Mesenteric fat pad (tissue), 1 donor: Measurements from ENCODE around the gene PRR7. TPM values are rescaled to one million over a fixed set of nuclear protein-coding genes. Genes with fewer than 3 reads are reported as not detected.

Experiments used
- DNase-seq: peaks from one replicate; pipeline ENCODE4 v3.0.0-alpha.2; 2020; ENCODE audit warnings: low spot score
- total RNA-seq: library from RNA; stranded (reverse); fragmentation: NEBNext Ultra II Directional; extraction: Animal tissue kit (Norgen Biotek cat#: 25700); gene quantifications from one replicate; pipeline ENCODE4 v1.2.1, GENCODE V29; 2021
- donor health status: DM: yes; HTN: yes; CAD: no.

PRR7 gene
- total RNA-seq, 1 donor from 2014 or later = 1.00 TPM

DNA sequence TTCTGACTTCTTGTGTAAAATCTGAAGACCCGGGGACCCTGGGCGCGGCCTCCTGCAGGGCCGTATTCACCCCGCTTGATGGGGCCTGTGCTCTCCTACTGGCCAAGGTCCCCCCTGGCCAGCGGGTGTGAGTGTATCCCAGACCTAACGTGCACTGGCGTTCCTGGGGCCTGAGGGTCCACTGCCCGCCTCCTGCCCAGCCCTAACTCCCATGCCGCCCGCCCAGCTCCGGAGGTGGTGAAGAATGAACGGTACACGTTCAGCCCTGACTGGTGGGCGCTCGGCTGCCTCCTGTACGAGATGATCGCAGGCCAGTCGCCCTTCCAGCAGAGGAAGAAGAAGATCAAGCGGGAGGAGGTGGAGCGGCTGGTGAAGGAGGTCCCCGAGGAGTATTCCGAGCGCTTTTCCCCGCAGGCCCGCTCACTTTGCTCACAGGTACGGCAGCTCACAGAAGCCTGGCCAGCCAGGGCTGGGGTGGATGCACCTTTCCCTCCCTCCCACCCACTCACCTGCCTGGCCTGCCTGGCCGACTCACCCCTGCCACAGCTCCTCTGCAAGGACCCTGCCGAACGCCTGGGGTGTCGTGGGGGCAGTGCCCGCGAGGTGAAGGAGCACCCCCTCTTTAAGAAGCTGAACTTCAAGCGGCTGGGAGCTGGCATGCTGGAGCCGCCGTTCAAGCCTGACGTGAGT, 10.6 kb upstream of the PRR7 start:
- no peak for DNase-seq

DNA sequence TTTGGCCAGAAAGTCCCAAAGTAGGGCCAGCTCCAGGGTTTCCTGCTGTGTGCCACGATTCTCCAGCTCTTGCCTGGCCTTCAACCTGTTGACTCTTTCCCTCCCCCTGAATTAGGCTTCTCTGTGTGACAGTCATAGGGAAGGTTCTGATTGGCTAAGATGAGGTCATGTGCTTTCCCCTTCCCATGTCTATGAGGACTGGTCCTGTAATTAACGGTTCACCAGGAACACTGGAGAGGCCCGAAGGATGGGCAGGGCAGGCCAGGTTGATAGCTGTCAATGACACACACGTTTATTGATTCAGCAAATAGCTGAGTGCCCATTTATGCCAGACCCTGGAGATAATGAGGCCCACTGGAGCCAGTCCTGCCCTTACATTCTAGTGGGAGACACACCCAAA, 9.0 kb upstream of the PRR7 start:
- DNase-seq = no peak

DNA sequence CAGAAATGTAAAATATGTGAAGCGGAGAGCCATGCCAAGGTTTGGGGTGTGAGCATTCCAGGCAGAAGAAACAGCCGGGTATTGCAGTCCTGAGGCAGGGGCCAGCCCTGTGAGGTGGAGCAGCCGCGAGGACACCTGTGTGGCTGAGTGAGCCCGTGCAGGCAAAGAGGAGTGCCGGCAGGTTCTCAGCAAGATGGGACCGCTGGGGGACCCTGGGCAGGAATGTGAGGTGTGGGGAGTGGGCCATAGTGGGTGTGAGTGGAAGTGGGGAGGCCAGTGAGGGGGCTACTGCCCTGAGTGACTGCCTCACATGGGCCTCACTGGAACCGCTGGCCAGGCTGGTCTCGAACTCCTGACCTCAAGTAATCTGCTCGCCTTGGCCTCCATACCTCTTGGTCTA, 8.1 kb upstream of the PRR7 start:
- DNase-seq = no peak

DNA sequence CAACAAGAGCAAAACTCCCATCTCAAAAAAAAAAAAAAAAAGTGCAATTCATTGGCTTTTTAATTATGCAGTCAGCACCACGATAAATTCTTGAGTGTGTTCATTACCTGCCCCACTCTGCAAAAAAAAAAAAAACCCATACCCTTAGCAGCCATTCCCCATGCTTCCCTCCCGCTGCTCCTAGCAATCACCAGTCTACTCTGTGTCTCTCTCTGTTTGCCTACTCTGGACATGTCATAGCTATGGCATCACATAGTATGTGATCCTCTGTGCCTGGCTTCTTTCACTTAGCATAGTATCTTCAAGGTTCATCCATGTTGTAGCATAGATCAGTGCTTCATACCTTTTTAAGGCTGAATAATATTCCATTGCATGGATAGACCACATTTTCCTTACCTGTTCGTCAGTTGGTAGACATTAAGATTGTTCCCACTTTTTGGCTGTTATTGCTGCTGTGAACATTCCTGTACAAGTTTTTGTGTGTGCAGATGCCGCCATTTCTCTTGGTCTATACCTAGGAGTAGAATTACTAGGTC, 7.0 kb upstream of the PRR7 start:
- no peak for DNase-seq

DNA sequence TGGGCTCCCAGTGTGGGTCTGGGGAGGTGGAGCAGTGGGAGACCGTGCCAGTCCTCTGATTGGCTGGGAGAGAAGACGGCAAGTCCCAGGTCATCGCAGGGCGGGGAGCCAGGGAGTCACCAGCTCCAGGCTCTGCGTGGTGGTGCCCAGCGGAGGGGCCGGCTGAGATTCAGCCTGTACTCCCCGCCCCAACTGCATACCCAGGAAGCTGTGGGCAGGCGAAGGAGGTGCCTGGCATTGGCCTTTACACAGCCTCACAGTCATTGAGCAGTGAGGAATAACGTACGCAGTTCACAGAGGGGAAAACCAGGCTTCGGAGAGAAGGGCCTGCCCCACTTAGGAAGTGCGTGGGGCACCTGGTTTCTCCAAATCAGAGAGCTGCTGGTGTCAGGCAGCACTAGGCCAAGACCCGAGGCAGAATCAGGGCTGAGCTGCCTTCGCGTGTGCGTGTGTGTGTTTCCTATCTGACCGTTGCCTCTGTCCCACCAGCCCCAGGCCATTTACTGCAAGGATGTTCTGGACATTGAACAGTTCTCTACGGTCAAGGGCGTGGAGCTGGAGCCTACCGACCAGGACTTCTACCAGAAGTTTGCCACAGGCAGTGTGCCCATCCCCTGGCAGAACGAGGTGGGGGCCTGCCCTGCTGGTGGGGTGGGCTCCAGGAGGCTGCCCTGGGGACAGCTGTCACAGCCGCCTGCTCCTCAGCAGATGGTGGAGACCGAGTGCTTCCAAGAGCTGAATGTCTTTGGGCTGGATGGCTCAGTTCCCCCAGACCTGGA, 6.2 kb upstream of the PRR7 start:
- DNase-seq = no peak

DNA sequence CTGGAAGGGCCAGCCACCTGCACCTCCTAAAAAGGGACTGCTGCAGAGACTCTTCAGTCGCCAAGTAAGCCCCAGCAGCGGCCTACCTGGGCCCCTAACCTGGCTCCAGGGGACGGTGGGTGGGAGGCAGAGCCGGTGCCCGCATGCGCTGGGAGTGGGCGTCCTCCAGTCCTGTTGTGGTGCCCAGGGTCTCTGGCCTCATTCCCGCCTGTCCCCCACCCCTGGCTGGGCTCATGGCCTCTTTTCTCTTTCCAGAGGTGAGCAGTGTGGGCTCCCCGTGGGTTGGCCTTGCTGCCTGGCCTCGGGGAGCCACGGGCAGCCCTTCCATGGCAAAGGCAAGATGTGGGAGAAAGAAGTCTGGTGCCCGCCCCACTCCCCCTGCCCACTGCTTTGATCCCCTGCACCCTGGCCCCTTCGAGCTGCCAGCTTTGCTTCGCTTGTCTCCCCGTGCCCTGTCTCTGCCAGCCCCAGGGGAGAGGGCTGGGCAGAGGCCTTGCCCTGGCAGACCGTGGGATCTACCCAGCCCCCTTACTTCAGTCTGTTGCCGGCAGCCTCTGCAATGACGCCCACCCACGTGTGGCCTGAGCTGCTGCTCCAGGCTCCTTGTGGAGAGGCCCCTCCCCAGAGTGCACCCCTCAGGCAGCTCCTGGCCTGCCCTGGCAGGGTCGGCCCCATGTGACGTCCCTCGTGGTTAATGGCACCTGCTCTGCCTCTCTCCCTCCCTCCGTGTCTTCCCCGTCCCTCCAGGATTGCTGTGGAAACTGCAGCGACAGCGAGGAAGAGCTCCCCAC, 5.4 kb upstream of the PRR7 start:
- no peak for DNase-seq

DNA sequence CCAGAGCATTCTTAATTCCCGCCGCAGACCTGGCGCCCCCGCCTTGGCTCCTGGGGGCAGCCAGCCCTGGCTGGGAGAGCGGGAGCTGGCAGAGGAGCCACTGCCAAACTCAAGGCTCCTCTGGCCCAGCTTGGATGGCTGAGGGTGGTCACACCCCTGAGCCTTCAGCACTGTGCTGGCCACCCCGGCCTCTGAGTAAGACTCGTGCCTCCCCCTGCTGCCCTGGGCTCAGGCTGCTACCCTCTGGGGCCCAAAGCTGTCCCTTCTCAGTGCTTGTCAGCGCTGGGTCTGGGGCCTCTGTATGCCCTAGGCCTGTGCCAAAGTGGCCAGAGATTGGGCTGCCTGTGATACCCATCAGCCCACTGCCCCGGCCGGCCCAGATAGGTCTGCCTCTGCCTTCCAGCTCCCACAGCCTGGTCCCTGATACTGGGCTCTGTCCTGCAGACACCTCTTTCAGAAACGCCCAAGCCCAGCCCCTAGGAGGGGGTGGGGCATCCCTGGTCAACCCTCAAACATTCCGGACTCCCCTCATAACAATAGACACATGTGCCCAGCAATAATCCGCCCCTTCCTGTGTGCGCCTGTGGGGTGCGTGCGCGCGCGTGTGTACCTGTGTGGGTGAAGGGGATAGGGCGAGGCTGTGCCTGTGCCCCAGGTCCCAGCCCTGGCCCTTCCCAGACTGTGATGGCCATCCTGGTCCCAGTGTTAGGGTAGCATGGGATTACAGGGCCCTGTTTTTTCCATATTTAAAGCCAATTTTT, 4.4 kb upstream of the PRR7 start:
- DNase-seq = no peak

DNA sequence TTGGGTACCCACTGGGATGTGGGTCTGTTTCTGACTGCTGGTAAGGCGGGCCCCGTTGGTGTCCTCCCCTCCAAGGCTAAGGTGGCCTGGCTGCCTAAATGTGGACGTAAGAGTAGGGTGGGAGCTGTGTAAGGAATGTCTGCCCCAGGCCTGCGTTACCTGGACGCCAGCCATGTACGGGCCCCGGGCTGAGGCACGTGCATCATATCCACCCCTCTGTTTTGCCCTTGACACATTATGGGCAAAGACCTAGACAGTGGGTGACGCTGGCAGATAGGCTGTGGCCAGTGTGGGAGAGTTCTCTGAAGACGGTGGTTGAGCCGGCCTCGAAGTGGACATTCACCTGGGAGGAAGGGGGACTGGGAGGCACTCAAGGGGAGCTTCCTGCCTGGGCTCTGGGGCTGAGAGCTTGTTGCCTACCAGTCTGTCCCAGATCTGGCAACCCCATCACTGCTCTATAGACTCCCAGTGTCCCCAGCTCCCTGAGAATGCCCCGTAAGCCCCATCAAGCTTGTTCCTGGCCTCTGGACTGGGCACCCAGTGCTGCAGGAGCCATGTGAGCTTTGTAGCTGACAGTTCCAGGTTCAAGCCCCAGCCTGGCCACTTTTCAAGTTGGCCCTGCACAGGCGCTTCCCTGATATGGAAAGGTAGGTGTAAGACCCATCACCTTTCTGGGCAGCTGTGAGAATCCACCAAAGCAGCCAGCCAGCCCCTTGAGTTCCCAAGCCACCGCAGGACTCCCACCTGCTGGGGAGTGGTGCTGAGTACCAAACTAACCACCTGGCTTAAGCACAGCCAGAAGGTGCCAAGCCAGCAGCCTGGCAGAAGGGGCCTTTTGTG, 3.2 kb upstream of the PRR7 start:
- no peak for DNase-seq

DNA sequence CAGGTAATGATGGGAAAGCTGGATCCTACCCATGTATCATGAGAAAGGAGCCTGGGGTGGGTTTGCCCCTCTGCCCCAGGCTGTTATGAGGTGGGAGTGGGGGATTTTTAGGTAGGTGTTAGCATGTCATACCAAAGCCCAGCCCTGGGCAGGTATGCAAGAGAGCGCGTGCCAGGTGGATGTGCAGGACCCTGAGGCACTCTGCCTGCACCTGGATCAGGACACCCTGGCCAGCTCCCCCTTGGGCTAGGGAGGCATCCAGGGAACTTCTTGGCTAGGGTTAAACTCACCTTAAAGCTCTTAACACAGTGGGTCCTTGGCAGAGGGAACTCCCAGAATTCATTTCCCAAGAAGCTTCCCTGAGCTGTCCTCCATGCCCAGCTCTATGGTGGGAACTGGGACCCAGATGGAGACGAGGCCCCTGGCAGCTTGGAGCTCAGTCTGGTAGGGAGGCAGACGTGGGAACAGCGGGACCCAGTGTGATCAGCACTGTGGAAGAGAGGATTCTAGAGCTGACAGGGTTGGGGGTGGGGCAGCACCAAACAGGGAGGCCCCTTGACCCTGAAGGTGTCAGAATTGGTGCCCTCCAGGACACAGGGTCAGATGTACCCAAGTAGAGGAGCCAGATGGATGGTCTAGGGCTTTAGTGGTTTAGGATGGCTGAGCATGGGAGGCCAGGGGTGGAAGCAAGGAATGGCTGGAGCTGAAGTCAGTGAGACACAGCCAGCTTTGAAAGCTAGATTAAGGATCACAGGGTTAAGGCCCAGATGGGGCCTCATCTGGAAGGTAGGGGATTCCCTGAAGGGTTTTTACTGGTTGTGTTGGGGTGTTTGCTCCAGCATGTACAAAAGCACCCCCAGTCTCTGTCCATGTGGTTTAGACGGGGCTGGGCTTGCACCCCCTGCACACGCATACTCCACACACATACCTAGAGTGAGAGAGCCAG, 2.2 kb upstream of the PRR7 start:
- no peak for DNase-seq

DNA sequence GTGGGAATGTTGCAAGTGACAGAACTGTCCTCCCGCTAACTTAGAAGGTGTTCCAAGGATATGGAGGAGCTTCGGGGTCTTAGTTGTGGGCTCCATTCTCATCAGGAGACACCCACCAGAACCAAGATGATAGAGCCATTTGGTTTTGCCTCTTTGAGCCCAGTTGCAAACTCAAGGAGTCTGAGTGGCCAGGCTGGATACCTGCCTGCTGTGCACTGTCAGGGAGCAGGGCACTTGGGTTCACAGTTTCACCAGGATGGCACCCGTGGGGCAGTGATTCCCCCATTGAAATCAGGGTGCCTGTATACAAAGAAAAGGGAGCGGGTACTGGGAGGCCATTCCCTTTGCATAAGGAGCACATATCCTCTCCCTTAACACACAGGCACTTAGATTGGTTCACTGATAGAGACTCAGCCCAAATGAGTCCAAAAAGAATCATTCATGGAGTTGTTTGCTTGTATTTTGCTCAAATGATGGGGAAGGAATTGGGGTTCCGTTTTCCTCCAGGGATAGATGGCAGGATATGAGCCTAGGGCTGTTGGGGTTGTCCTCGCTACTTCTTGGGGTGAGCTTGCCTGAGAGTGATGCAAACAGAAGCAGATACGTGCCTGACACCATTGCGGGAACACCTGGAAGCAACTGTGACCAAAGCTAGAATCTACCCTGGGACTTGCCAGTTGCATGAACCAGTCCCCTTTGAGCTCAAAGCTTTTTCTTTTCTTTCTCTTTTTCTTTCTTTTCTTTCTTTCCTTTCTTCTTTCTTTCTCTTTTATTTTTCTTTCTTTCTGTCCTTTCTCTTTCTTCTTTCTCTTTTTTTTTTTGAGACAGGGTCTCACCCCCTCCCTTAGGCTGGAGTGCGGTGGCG, 1.3 kb upstream of the PRR7 start:
- DNase-seq = no peak

DNA sequence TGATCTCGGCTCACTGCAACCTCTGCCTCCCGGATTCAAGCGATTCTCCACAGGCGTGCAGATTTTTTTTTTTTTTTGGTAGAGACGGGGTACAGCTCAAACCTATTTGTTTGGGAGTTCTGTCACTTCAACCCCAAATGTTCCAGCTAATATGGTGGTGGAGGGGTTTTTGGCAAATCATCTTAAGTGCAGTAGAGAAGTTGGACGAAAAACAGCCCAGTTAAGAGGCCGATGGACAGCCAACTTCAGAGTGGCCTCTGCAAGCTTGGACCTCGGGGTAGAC, 756 bp upstream of the PRR7 start:
- no peak for DNase-seq

DNA sequence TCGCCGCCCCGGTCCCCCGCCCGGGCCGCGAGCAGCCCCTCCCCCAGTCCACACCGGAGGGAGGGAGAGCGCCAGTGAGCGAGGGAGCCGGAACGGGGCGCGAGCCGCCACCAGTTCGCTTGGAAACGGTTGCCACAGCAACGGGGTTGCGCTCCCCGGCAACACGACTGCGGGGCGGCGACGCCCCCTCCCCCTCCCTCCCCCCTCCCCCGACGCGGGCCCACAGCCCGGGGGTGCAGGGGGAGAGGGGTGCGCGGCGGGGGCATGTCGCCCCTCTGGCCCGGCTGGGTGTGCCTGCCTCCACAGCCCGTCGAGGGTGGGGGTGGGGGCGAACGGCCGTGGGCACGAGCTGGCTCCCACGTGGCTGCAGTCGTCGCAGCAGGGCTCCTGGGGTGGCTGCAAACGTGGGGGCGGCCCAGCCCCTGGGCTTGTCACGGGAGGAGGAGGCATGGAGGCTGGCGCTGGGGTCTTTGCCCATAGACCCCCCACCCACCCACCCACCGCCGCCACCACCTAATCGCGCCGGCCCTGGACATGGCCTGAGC, 524 bp downstream of the PRR7 start:
- DNase-seq = no peak

DNA sequence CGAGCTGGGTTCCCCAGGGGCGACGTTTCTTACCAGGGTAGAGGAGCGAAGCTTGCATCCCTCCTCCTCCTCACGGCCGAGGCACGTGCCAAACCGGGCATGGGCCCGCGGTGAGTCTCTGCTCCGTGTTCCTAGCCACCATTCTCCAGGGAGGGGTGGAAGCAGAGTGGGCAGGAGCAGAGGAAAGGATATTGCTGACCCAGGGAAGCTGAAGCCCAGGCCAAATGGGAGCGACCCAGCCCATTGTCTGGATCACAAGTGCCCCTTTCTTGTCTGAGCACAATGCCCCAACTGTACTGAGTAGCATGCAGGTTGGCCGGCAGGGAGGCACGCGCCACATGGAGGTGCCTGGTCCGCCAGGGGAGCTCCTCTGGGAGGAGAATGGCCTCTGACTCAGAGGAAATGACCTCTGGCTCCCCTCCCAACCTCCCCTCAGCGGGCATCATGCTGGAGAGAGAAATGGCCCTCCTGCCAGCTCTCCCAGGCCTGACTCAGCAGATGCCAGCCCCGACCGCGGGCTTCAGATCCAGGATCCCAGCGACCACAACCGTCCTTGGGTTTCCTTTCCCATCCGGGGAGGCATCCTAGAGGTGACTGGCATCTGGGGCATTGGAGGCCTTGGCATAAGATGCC, 1.1 kb downstream of the PRR7 start:
- no peak for DNase-seq

DNA sequence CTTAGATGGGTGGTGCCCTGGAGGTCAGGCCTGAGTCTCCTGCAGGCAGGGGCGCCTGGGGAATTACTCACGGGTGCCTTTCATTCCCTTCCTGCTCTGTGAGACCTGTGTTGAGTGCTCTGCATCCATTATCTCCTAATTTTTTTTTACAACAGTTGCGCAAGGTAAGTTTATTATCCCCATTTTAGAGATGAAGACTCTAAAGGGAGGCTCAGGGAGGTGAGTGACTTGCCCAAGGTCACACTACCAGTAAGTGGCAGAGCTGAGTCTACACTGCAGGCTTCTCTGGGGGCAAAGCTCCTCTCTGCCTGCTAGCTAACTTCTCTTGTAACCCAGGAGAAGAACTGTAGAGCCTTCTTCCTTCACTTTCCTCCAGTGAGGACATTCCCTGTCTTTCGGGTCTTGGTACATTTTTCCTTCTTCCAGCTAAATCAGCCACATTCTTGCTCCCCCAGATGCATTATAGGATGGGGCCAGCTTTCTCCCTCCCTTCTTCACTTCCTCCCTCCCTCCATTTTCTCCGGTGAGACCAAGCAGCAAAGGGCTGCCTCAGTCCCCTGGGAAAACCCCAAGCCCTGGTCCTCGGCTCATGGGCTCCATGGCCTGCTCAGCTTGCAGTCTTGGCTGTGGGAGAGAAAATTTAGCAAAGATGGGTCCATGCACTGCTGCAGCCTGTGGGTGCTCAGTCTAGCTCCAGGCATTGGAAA, 1.8 kb downstream of the PRR7 start:
- DNase-seq = no peak

DNA sequence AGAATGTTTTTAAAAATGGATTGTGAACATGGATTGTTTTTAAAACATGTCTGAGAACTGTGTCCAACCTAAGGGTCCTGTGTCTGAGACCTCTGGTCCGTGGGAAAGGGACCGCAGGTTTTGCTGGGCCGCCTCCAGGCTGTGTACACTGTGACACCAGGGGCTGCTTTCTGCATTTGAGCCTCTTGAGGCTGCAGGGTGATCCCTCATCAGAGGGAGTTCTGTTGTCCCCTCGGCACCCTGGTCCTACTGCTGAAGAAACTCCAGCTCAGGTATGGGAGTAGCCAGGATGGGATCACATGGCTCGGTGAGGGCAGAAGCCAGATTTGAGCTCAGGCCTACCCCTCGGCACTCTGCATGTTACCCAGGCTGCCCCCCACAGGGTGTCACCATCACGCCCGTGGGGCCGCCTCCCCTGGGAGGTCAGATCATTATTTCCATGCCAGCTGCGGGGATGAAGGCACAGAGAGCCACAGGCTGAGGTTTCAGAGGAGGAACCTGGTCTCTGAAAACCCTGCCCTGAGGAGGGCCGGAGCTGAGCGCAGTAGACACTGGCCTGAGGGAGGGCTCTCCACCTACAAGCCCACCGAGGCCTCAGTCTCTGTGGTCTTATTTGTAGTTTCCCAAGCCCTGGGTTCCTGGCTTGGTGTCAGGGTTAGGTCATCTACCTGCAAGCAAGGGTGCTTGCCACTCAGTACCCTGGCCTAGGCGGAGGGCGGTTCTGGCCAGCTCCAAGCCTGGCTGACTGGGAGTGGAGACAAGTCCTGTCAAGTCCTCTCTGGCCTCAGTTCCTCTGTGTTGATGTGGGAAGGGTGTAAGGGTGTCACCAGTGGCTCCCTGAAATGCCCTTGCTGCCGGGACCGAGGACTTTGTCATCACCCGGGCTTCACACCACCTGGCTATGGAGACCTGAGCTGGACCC, 2.8 kb downstream of the PRR7 start:
- no peak for DNase-seq
